Loucy (cell line): ENCODE measurements around the gene FAM219A.

ENCODE experiments used
- CTCF ChIP-seq: fragments of 200-600 bp; sonication (generic); conservative IDR thresholded peaks from 2 replicates; pipeline ENCODE4 v1.5.1; 2014; ENCODE audit warnings: mild to moderate bottlenecking, antibody characterized with exemption, low read length
- EZH2phosphoT487 ChIP-seq: fragments of 200-600 bp; IDR thresholded peaks from 2 replicates; pipeline ENCODE4 v1.6.1; 2018; ENCODE audit warnings: antibody characterized with exemption, mild to moderate bottlenecking, moderate library complexity, borderline replicate concordance

GRCh38 chr9:34431667-34432066 lies 26.7 kb downstream of the FAM219A start:
- TF ChIP-seq CTCF, result no peak
- no peak for TF ChIP-seq EZH2phosphoT487
